Measurements from ENCODE around the gene KLF13.

DNA sequence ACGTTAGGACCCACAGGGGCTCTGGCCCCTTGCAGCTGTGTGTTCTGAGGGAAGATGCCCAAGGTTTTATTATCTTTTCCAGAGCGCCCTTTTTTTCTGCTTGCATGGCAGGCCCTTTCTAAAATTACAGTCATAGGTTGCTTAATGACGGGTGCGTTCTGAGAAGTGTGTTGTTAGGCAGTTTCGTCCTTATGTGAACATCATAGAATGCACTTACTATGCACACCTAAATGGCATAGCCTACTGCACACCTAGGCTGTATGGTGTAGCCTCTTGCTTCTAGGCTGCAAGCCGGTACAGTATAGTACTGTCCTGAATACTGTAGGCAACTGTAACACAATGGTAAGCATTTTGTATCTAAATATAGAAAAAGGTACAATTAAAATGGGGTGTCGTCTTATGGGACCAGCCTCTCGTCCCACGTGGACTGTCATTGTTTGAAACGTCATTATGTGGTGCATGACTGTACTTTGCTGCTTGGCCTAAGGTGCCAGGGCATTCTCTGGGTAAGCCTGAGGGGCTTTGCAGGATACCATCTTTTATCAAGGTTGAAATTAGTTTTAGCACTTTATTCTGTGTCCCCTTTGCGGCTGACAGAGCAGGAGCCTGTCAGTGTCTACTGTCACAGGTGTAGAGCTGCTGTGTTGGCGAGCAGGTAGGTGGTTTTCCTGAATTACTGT lies 10.9 kb downstream of the KLF13 start:
- TF ChIP-seq EZH2 (IDR thresholded peaks at IDR 0.05; ENCODE audit: insufficient read depth, low read length): no peak
- TF ChIP-seq CTCF (IDR thresholded peaks at IDR 0.05; ENCODE audit: insufficient read depth, low read depth, low read length): no peak

Measured in astrocyte (in vitro differentiated cells and primary cell).